Activated CD4-positive, alpha-beta T cell treated with anti-CD3 and anti-CD28 coated beads, Interleukin-2, amount 50 U/mL, for 16 hours (primary cell): ENCODE results near the gene USP31.
A peak's percentile ranks its signal among the peaks of the same experiment; 100 is the strongest.

Source experiments
- DNase-seq: peaks from one replicate; pipeline ENCODE4 v3.0.0-alpha.2; 2020

The USP31 gene

DNA sequence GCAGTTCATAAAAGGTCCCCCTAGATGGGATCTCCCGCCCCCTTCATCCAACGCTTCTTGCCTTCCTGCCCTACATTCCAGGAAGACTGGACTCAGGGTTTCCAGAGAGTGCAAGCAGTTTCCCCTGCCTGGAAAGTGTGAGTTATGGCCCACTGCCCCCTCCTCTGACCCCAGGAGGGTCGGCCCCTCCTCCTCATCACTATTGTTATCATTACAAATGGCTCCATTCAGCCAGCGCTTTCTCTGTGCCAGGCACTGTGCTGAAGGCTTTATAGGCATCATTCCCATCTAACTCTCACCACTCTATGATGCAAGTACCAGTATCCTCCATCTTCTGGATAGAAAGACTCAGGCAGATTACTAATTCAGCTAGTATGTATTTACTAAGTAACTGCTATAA is 90.7 kb downstream of the USP31 start:
- no peak for DNase-seq

GRCh38 chr16:23057013-23057596 is 92.1 kb downstream of the USP31 start:
- DNase-seq = no peak

GRCh38 chr16:23055481-23055880 is 93.8 kb downstream of the USP31 start:
- DNase-seq = no peak

- DNase-seq = no peak
Measured at GRCh38 chr16:23052908-23053580, 96.2 kb downstream of the USP31 start.

DNA sequence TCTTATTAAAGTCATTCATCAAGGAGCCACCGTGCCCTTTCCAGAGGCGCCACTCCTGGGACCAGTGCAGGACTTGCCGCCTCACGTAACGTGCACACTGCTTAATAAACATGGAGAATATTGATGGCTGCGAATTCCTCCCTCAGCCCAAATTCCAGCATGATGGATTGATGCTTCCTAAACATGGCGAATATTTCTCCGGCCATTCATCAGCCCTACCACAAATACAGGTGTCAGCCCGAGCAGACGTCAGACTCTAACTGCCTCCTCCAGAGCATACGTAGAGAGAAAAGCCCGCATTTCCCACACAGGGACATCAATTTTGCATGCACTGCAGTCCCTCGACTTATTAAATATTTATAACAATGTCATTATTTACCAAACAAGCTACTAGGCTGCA is 97.0 kb downstream of the USP31 start:
- no peak for DNase-seq

GRCh38 chr16:23051587-23051986 is 97.7 kb downstream of the USP31 start:
- no peak for DNase-seq

GRCh38 chr16:23048164-23048563 is 101.1 kb downstream of the USP31 start:
- no peak for DNase-seq

- DNase-seq = no peak
Measured at GRCh38 chr16:23045025-23045424, 104.2 kb downstream of the USP31 start.

DNA sequence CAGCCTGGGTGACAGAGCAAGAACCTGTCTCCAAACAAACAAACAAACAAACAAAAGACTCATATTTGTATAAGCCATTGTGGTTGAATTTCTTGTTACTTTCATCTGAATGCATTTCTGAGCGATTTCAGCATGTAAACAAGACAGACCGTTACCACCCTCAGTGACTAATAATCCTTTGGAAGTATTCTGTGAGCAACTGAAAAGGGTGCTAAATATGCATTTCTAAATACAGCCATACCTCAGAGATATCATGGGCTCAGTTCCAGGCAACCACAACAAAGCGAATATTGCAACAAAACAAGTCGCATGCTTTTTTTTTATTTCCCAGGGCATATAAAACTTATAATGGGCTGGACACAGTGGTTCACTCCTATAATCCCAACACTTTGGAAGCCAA is 109.0 kb downstream of the USP31 start:
- DNase-seq = no peak

- DNase-seq = no peak
Measured at GRCh38 chr16:23039118-23039517, 110.1 kb downstream of the USP31 start.

DNA sequence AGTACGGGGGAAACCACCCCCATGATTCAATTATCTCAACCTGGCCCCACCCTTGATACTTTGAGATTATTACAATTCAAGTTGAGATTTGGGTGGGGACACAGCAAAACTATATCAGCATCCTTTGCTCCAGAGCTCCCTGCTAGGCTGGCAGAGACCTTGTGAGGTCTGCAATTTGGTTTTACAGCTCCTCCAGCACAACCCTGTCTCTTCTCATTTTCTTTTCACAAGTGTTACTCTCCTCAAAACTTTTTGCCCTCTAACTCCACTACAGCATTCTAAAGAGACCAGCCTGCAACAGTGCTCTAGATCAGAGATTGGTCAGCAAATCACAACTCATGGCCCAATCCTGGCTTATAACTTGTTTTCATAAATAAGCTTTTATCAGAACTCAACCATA is 114.0 kb downstream of the USP31 start:
- DNase-seq = no peak

GRCh38 chr16:23031508-23032098 is 117.6 kb downstream of the USP31 start:
- no peak for DNase-seq

DNA sequence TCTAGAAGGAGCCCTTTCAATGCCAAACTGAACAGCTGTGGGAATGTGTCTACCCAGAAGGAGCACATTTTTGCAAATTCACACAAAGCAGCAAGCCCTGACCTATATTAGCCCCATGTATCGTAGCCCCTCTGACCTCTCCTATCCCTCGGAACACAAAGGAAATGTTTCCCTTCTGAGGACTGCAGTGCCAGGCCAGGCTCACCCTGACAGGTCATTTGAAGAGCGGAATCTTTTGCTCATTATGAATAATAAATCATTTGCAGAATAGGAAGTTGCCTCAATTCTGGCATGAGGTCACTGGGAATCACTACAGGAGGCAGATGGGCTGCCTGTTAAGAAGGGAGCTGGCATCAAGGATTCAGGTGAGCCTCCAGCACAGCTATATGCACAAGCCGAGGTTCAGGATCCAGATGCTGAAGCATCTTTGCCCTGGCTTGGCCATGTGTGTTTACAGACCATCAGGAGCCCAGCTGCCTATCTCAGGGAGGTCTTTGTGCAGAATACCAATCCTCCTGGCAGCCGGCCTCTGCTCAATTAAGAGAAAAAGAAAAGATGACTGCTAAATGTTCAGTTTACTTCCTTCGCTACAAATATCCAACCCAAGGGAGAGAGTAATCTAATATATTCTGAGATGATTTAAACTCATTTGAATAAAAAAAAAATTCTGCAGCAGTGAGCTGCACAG is 119.4 kb downstream of the USP31 start:
- no peak for DNase-seq

GRCh38 chr16:23027386-23027785 is 121.9 kb downstream of the USP31 start:
- DNase-seq = no peak

GRCh38 chr16:23026784-23027362 is 122.4 kb downstream of the USP31 start:
- no peak for DNase-seq

GRCh38 chr16:23025692-23026307 is 123.5 kb downstream of the USP31 start:
- DNase-seq = no peak

- DNase-seq = no peak
Measured at GRCh38 chr16:23024044-23024443, 125.2 kb downstream of the USP31 start.

DNA sequence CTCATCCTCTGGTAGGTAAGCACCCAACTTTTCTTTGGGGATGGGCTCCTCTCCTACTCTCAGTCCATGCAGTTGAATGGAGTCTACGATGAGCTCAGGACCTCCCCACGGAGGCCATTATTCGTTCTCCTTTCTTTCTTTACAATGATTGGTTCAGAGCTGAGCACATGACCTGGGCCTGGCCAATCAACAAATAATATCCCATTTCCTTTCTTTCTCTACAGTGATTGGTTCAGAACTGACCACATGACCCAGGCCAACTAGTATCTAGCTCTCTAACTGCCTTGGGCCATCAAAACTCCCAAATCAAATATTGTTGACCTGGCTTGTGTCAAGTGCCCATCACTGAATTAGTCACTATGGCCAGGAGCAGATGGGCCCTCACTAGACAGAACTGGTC is 129.2 kb downstream of the USP31 start:
- DNase-seq = no peak

DNA sequence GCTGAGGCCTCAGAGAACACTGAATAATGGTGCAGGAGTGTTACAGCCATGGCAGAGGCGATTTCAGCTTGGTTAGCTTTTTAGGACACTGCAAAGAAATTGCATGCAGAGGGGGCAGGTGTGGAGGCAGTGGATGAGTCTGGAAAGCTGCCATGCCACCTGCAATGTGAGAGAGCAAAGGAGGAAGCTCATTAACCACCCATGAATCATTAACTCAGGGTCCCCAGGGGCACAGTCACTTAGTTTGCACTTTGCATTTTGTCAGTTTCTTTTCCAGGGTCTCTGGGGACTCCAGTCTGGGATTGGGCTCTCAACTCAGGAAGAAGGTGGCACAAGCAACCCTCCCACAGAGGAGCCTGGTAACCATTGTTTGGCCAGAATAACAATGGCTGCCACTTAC is 132.9 kb downstream of the USP31 start:
- no peak for DNase-seq

GRCh38 chr16:23015580-23015979 is 133.7 kb downstream of the USP31 start:
- no peak for DNase-seq

- DNase-seq = peak; percentile 7
Measured at GRCh38 chr16:23014592-23014991, 134.7 kb downstream of the USP31 start.
